Activated naive CD8-positive, alpha-beta T cell (primary cell): Measurements from ENCODE around the gene CAMTA1.

Source experiments
- H3K27ac Mint-ChIP-seq: one replicate; pipeline ENCODE4 v1.8.0; 2021; ENCODE audit warnings: mixed read lengths
- H3K27me3 Mint-ChIP-seq: one replicate; pipeline ENCODE4 v1.8.0; 2021; ENCODE audit warnings: mixed read lengths
- H3K36me3 Mint-ChIP-seq: one replicate; pipeline ENCODE4 v1.8.0; 2021; ENCODE audit warnings: mixed read lengths
- H3K4me1 Mint-ChIP-seq: one replicate; pipeline ENCODE4 v1.8.0; 2021; ENCODE audit warnings: low read depth, mixed read lengths
- H3K4me3 Mint-ChIP-seq: one replicate; pipeline ENCODE4 v1.8.0; 2021; ENCODE audit warnings: mild to moderate bottlenecking, mixed read lengths
- H3K9me3 Mint-ChIP-seq: one replicate; pipeline ENCODE4 v1.8.0; 2021; ENCODE audit warnings: low read depth, mixed read lengths

Gene CAMTA1

GRCh38 chr1:7565099-7565750, 780.0 kb downstream of the CAMTA1 start:
- H3K9me3 Mint-ChIP-seq: no peaks in the 10 kb centered on the region
- H3K27ac Mint-ChIP-seq: no peak overlapping the region
- H3K36me3 Mint-ChIP-seq: no peaks in the 10 kb centered on the region
- no peaks in the 10 kb centered on the region for H3K4me1 Mint-ChIP-seq
- no peaks in the 10 kb centered on the region for H3K27me3 Mint-ChIP-seq
- no peak overlapping the region for H3K4me3 Mint-ChIP-seq

GRCh38 chr1:7566417-7567375, 781.4 kb downstream of the CAMTA1 start:
- no peak overlapping the region for H3K4me3 Mint-ChIP-seq
- no peaks in the 10 kb centered on the region for H3K9me3 Mint-ChIP-seq
- H3K27ac Mint-ChIP-seq: no peak overlapping the region
- no peaks in the 10 kb centered on the region for H3K36me3 Mint-ChIP-seq
- H3K27me3 Mint-ChIP-seq: no peaks in the 10 kb centered on the region
- no peaks in the 10 kb centered on the region for H3K4me1 Mint-ChIP-seq

GRCh38 chr1:7567376-7567775, 782.1 kb downstream of the CAMTA1 start:
- Mint-ChIP-seq H3K36me3 (no peaks in the 10 kb centered on the region), H3K4me1 (no peaks in the 10 kb centered on the region), H3K27me3 (no peaks in the 10 kb centered on the region), H3K4me3 (no peak overlapping the region), H3K9me3 (no peaks in the 10 kb centered on the region), H3K27ac (no peak overlapping the region)

- Mint-ChIP-seq H3K27me3 (no peaks in the 10 kb centered on the region), H3K9me3 (no peaks in the 10 kb centered on the region), H3K27ac (no peak overlapping the region), H3K4me1 (no peaks in the 10 kb centered on the region), H3K4me3 (no peak overlapping the region), H3K36me3 (no peaks in the 10 kb centered on the region)
Measured at GRCh38 chr1:7568053-7568452, 782.8 kb downstream of the CAMTA1 start.

GRCh38 chr1:7568901-7569524, 783.8 kb downstream of the CAMTA1 start:
- no peak overlapping the region for H3K4me3 Mint-ChIP-seq
- H3K27me3 Mint-ChIP-seq: no peaks in the 10 kb centered on the region
- H3K27ac Mint-ChIP-seq: no peak overlapping the region
- no peaks in the 10 kb centered on the region for H3K36me3 Mint-ChIP-seq
- no peaks in the 10 kb centered on the region for H3K9me3 Mint-ChIP-seq
- no peaks in the 10 kb centered on the region for H3K4me1 Mint-ChIP-seq

- no peaks in the 10 kb centered on the region for H3K4me1 Mint-ChIP-seq
- no peaks in the 10 kb centered on the region for H3K36me3 Mint-ChIP-seq
- no peak overlapping the region for H3K4me3 Mint-ChIP-seq
- H3K27me3 Mint-ChIP-seq: peaks cover 2% of the 10 kb centered on the region
- no peaks in the 10 kb centered on the region for H3K9me3 Mint-ChIP-seq
- H3K27ac Mint-ChIP-seq: no peak overlapping the region
Measured at GRCh38 chr1:7570311-7570710, 785.1 kb downstream of the CAMTA1 start.

GRCh38 chr1:7572654-7573152, 787.4 kb downstream of the CAMTA1 start:
- H3K9me3 Mint-ChIP-seq: no peaks in the 10 kb centered on the region
- H3K36me3 Mint-ChIP-seq: no peaks in the 10 kb centered on the region
- H3K4me1 Mint-ChIP-seq: no peaks in the 10 kb centered on the region
- no peak overlapping the region for H3K4me3 Mint-ChIP-seq
- no peak overlapping the region for H3K27ac Mint-ChIP-seq
- peaks cover 4% of the 10 kb centered on the region for H3K27me3 Mint-ChIP-seq

GRCh38 chr1:7573481-7573880, 788.2 kb downstream of the CAMTA1 start:
- Mint-ChIP-seq H3K9me3 (no peaks in the 10 kb centered on the region), H3K4me3 (no peak overlapping the region), H3K27ac (no peak overlapping the region), H3K27me3 (peaks cover 4% of the 10 kb centered on the region), H3K4me1 (no peaks in the 10 kb centered on the region), H3K36me3 (no peaks in the 10 kb centered on the region)

- Mint-ChIP-seq H3K27ac (no peak overlapping the region), H3K4me3 (no peak overlapping the region), H3K4me1 (no peaks in the 10 kb centered on the region), H3K9me3 (no peaks in the 10 kb centered on the region), H3K36me3 (no peaks in the 10 kb centered on the region), H3K27me3 (peaks cover 4% of the 10 kb centered on the region)
Measured at GRCh38 chr1:7574121-7575040, 789.1 kb downstream of the CAMTA1 start.

GRCh38 chr1:7575041-7575400, 789.8 kb downstream of the CAMTA1 start:
- Mint-ChIP-seq H3K4me1 (no peaks in the 10 kb centered on the region), H3K27me3 (peaks cover 4% of the 10 kb centered on the region), H3K27ac (no peak overlapping the region), H3K4me3 (no peak overlapping the region), H3K9me3 (no peaks in the 10 kb centered on the region), H3K36me3 (no peaks in the 10 kb centered on the region)

GRCh38 chr1:7576946-7577657, 791.8 kb downstream of the CAMTA1 start:
- H3K4me3 Mint-ChIP-seq: no peak overlapping the region
- peaks cover 4% of the 10 kb centered on the region for H3K27me3 Mint-ChIP-seq
- H3K36me3 Mint-ChIP-seq: no peaks in the 10 kb centered on the region
- H3K4me1 Mint-ChIP-seq: no peaks in the 10 kb centered on the region
- no peak overlapping the region for H3K27ac Mint-ChIP-seq
- no peaks in the 10 kb centered on the region for H3K9me3 Mint-ChIP-seq

- no peak overlapping the region for H3K4me3 Mint-ChIP-seq
- no peaks in the 10 kb centered on the region for H3K36me3 Mint-ChIP-seq
- H3K9me3 Mint-ChIP-seq: no peaks in the 10 kb centered on the region
- peaks cover 4% of the 10 kb centered on the region for H3K27me3 Mint-ChIP-seq
- H3K27ac Mint-ChIP-seq: no peak overlapping the region
- H3K4me1 Mint-ChIP-seq: no peaks in the 10 kb centered on the region
Measured at GRCh38 chr1:7578206-7578605, 793.0 kb downstream of the CAMTA1 start.

GRCh38 chr1:7579016-7579415, 793.8 kb downstream of the CAMTA1 start:
- Mint-ChIP-seq H3K27me3 (peaks cover 4% of the 10 kb centered on the region), H3K4me3 (no peak overlapping the region), H3K4me1 (no peaks in the 10 kb centered on the region), H3K36me3 (no peaks in the 10 kb centered on the region), H3K27ac (no peak overlapping the region), H3K9me3 (no peaks in the 10 kb centered on the region)
